Neural cell (in vitro differentiated cells): ENCODE results near the gene AARS2. TPM values are rescaled to one million over a fixed set of nuclear protein-coding genes. Genes with fewer than 3 reads are reported as not detected.

ENCODE experiments used
- H2AFZ ChIP-seq: fragments of 200-600, 300-800 bp; sonication (generic), shearing (Covaris generic); 2 replicates; pipeline ENCODE4 v1.6.0; 2014; ENCODE audit warnings: low read depth, mild to moderate bottlenecking, antibody characterized with exemption, low read length, moderate library complexity
- H3F3A ChIP-seq: fragments of 200-600 bp; shearing (Covaris generic); 2 replicates; pipeline ENCODE4 v1.6.1; 2016; ENCODE audit warnings: mild to moderate bottlenecking, moderate library complexity, mixed read lengths, antibody characterized with exemption, low read length; ENCODE audit not compliant: insufficient read depth, poor library complexity, severe bottlenecking
- H3K27ac ChIP-seq: fragments of 200-600, 300-800 bp; sonication (generic), shearing (Covaris generic); 2 replicates; pipeline ENCODE4 v1.5.1; 2014; ENCODE audit warnings: mild to moderate bottlenecking, low read length, moderate library complexity
- H3K27me3 ChIP-seq: fragments of 300-800, 200-600 bp; sonication (generic), shearing (Covaris generic); 2 replicates; pipeline ENCODE4 v1.6.0; 2014; ENCODE audit warnings: mild to moderate bottlenecking, low read depth, low read length, moderate library complexity; ENCODE audit not compliant: insufficient read depth
- H3K36me3 ChIP-seq: fragments of 300-800, 200-600 bp; sonication (generic), shearing (Covaris generic); 2 replicates; pipeline ENCODE4 v1.5.1; 2014; ENCODE audit warnings: mild to moderate bottlenecking, antibody characterized with exemption, low read length, moderate library complexity; ENCODE audit not compliant: insufficient read depth
- H3K4me2 ChIP-seq: fragments of 300-800, 200-600 bp; sonication (generic), shearing (Covaris generic); 2 replicates; pipeline ENCODE4 v1.6.0; 2014; ENCODE audit warnings: mild to moderate bottlenecking, low read length
- H3K4me3 ChIP-seq: fragments of 300-800, 200-600 bp; sonication (generic), shearing (Covaris generic); 2 replicates; pipeline ENCODE4 v1.5.1; 2014; ENCODE audit warnings: mild to moderate bottlenecking, low read length, moderate library complexity
- H3K79me2 ChIP-seq: fragments of 200-600 bp; shearing (Covaris generic); replicated peaks from 2 replicates; pipeline ENCODE4 v1.6.0; 2014; ENCODE audit warnings: mild to moderate bottlenecking, low read length, moderate library complexity; ENCODE audit not compliant: insufficient read depth
- H3K9ac ChIP-seq: fragments of 300-800, 200-600 bp; sonication (generic), shearing (Covaris generic); 2 replicates; pipeline ENCODE4 v1.6.1; 2016; ENCODE audit warnings: mild to moderate bottlenecking, low read length, mixed read lengths
- H3K9me2 ChIP-seq: fragments of 200-600 bp; shearing (Covaris generic); 2 replicates; pipeline ENCODE4 v1.6.1; 2016; ENCODE audit warnings: mild to moderate bottlenecking, low read length, mixed read lengths; ENCODE audit not compliant: insufficient read depth
- H3K9me3 ChIP-seq: fragments of 200-600, 300-800 bp; sonication (generic), shearing (Covaris generic); 2 replicates; pipeline ENCODE4 v1.6.1; 2016; ENCODE audit warnings: mild to moderate bottlenecking, mixed run types, low read length, moderate library complexity, mixed read lengths
- H4K20me1 ChIP-seq: fragments of 200-600 bp; shearing (Covaris generic); 2 replicates; pipeline ENCODE4 v1.6.1; 2016; ENCODE audit warnings: mild to moderate bottlenecking, mixed run types; ENCODE audit not compliant: insufficient read depth
- EP300 ChIP-seq: fragments of 450-650 bp; conservative IDR thresholded peaks from 2 replicates; pipeline ENCODE4 v1.6.1; 2014; ENCODE audit warnings: antibody characterized with exemption, mild to moderate bottlenecking, moderate library complexity; ENCODE audit not compliant: poor library complexity, severe bottlenecking
- EZH2 ChIP-seq: fragments of 200-600, 300-800 bp; shearing (Covaris generic), sonication (generic); IDR thresholded peaks from 2 replicates; pipeline ENCODE4 v1.6.1; 2014; ENCODE audit warnings: antibody characterized with exemption, low read length, borderline replicate concordance, mild to moderate bottlenecking; ENCODE audit not compliant: insufficient read depth, poor library complexity, severe bottlenecking
- MXI1 ChIP-seq: fragments of 450-650 bp; conservative IDR thresholded peaks from 2 replicates; pipeline ENCODE4 v1.6.1; 2014; ENCODE audit warnings: antibody characterized with exemption, mild to moderate bottlenecking; ENCODE audit not compliant: poor library complexity, severe bottlenecking
- POLR2AphosphoS5 ChIP-seq: IDR thresholded peaks from 2 replicates; pipeline ENCODE4 v1.6.1; 2012
- RAD21 ChIP-seq: fragments of 450-650 bp; conservative IDR thresholded peaks from 2 replicates; pipeline ENCODE4 v1.6.1; 2014; ENCODE audit warnings: antibody characterized with exemption, mild to moderate bottlenecking, moderate library complexity
- REST ChIP-seq: IDR thresholded peaks from 2 replicates; pipeline ENCODE4 v1.6.1; 2012; ENCODE audit warnings: borderline replicate concordance
- SMC3 ChIP-seq: fragments of 450-650 bp; conservative IDR thresholded peaks from 2 replicates; pipeline ENCODE4 v1.6.1; 2014; ENCODE audit warnings: antibody characterized with exemption, mild to moderate bottlenecking, moderate library complexity; ENCODE audit not compliant: poor library complexity
- TAF1 ChIP-seq: IDR thresholded peaks from 2 replicates; pipeline ENCODE4 v1.6.1; 2012; ENCODE audit warnings: low read depth
- polyA plus RNA-seq: library from polyadenylated mRNA; depleted of rRNA; stranded (reverse); fragments of >200 nt; gene quantifications from 2 replicates; pipeline ENCODE4 v1.2.3, GENCODE V29; 2014
- TF ChIP-seq, protein P1 (sequence below): fragments of 450-650 bp; IDR thresholded peaks from 2 replicates; pipeline ENCODE4 v1.5.1; 2014; ENCODE audit warnings: antibody characterized with exemption, mild to moderate bottlenecking, moderate library complexity; ENCODE audit not compliant: poor library complexity, severe bottlenecking

Gene AARS2
- polyA plus RNA-seq, 1 donor from 2014 or later: 12.6 TPM

DNA sequence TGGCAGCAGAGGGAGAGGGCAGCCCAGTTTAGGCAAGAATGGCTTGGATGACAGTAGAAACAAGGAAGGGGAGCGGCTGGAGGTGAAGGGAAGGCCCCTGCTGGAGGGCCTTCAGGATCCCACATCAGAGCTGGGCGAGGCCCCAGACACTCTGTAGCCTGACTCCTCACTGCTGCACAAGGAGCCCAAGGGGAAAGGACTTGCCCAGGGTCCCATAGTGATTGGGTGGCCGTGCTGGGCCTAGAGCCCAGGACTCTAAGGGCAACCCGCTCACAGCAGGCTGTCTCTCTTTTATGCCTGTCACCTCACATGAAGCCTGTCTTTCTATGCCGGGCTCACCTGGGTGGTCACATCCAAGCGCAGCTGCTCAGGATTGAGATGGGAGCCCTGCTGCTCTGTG lies 9.3 kb downstream of the AARS2 start:
- no peaks in the 10 kb centered on the region for H3F3A ChIP-seq
- no peaks in the 10 kb centered on the region for H4K20me1 ChIP-seq
- TF ChIP-seq MXI1 (no peak), REST (no peak), POLR2AphosphoS5 (no peak), TAF1 (no peak), SMC3 (no peak), RAD21 (no peak), EP300 (no peak), EZH2 (no peak)
- TF ChIP-seq, protein P1, sequence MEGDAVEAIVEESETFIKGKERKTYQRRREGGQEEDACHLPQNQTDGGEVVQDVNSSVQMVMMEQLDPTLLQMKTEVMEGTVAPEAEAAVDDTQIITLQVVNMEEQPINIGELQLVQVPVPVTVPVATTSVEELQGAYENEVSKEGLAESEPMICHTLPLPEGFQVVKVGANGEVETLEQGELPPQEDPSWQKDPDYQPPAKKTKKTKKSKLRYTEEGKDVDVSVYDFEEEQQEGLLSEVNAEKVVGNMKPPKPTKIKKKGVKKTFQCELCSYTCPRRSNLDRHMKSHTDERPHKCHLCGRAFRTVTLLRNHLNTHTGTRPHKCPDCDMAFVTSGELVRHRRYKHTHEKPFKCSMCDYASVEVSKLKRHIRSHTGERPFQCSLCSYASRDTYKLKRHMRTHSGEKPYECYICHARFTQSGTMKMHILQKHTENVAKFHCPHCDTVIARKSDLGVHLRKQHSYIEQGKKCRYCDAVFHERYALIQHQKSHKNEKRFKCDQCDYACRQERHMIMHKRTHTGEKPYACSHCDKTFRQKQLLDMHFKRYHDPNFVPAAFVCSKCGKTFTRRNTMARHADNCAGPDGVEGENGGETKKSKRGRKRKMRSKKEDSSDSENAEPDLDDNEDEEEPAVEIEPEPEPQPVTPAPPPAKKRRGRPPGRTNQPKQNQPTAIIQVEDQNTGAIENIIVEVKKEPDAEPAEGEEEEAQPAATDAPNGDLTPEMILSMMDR: no peak
- H3K79me2 ChIP-seq: no peaks in the 10 kb centered on the region
- H3K27ac ChIP-seq: no peak overlapping the region
- H3K4me3 ChIP-seq: no peak overlapping the region
- peaks cover under 1% of the 10 kb centered on the region for H3K36me3 ChIP-seq
- H3K9me3 ChIP-seq: no peaks in the 10 kb centered on the region
- no peaks in the 10 kb centered on the region for H3K27me3 ChIP-seq
- H2AFZ ChIP-seq: no peak overlapping the region
- no peaks in the 10 kb centered on the region for H3K9me2 ChIP-seq
- H3K4me2 ChIP-seq: no peak overlapping the region
- H3K9ac ChIP-seq: no peak overlapping the region

DNA sequence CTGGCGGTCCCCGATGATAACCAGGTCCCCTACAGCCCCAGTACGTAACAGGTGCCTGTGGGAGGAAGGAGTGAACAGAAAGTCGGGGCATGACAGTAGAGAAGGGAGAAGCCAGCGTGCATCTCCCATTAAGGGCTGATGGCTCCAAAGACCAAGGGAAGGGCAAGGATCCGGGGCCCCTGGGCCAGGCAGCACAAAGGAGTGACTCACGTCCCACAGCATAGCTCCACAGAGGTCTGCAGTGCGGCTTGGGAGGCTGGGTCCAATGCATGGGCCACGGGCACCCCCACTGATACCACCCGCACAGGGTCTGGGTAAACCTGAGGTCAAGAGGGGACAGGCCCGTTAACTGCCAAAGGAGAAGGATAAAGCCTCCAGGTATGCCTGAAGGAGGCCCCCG lies 10.3 kb downstream of the AARS2 start:
- no peak overlapping the region for H2AFZ ChIP-seq
- H3K9ac ChIP-seq: no peak overlapping the region
- H4K20me1 ChIP-seq: no peaks in the 10 kb centered on the region
- no peak overlapping the region for H3K4me2 ChIP-seq
- H3K27me3 ChIP-seq: no peaks in the 10 kb centered on the region
- no peaks in the 10 kb centered on the region for H3K9me3 ChIP-seq
- no peaks in the 10 kb centered on the region for H3K9me2 ChIP-seq
- no peak overlapping the region for H3K4me3 ChIP-seq
- H3K79me2 ChIP-seq: no peaks in the 10 kb centered on the region
- H3K27ac ChIP-seq: no peak overlapping the region
- no peaks in the 10 kb centered on the region for H3F3A ChIP-seq
- TF ChIP-seq REST (no peak), RAD21 (no peak), TAF1 (no peak), MXI1 (no peak), EP300 (no peak), POLR2AphosphoS5 (no peak), EZH2 (no peak), SMC3 (no peak)
- TF ChIP-seq, protein P1: no peak
- no peaks in the 10 kb centered on the region for H3K36me3 ChIP-seq
